HepG2 (cell line): ENCODE results near the gene COX18. TPM values are rescaled to one million over a fixed set of nuclear protein-coding genes. Genes with fewer than 3 reads are reported as not detected.

Experiments
- ATAC-seq: fragments of 200-7000 bp; cut with Tn5 transposase; 3 replicates; pipeline ENCODE4 v1.9.1; 2020; ENCODE audit warnings: mild to moderate bottlenecking, moderate library complexity
- BruUV-seq: library from RNA; stranded (reverse); fragments of 400-500 nt; replicated peaks from 2 replicates; lab custom pipeline; 2021; lab: Mats Ljungman, UMichigan
- CTCF ChIA-PET: fragments of 300-600 bp; formaldehyde crosslinking; extraction: SDS; loops from one replicate; lab custom pipeline; 2021; ENCODE audit warnings: low total read pairs, inconsistent platforms, low intra/inter-chr PET ratio; lab: Yijun Ruan, JAX
- POLR2A ChIA-PET: fragments of 350-600 bp; sonication (Branson Sonifier 250); formaldehyde crosslinking; loops from one replicate; lab custom pipeline; 2020; ENCODE audit warnings: antibody characterized with exemption, inconsistent platforms; lab: Yijun Ruan, JAX
- DNase-seq: peaks from one replicate; pipeline ENCODE4 v3.0.0-alpha.2; 2015; ENCODE audit warnings: low spot score
- FAIRE-seq: peaks from 3 replicates; lab custom pipeline; 2011; peaks lifted over from hg19 to GRCh38; lab: Jason Lieb, UNC
- H2AFZ ChIP-seq: one replicate; pipeline ENCODE4 v1.6.1; 2011; ENCODE audit warnings: low read length, inconsistent platforms
- H3K27ac ChIP-seq: fragments of 300-600 bp; 3 replicates; pipeline ENCODE4 v1.8.0; 2011; ENCODE audit warnings: mixed run types, mild to moderate bottlenecking, mixed read lengths, low read length, inconsistent platforms; ENCODE audit not compliant: insufficient read depth; ENCODE audit errors: extremely low read length
- H3K27me3 ChIP-seq, 2 experiments: fragments of 200-600 bp in 1 of 2; 2 replicates in 1 of 2; 3 replicates in 1 of 2; pipeline versions ENCODE4 v1.6.0 to v1.8.0; 2011; ENCODE audit warnings: low read length in 2 of 2, mild to moderate bottlenecking in 2 of 2, moderate library complexity in 2 of 2, inconsistent platforms in 1 of 2; ENCODE audit not compliant: insufficient read depth in 2 of 2, control insufficient read depth in 1 of 2
- H3K36me3 ChIP-seq, 2 experiments: fragments of 200-600 bp in 1 of 2; replicated peaks in 1 of 2; 2 replicates in 1 of 2; 3 replicates in 1 of 2; pipeline versions ENCODE4 v1.5.1 to v1.8.0; 2011; ENCODE audit warnings: low read length in 2 of 2, inconsistent platforms in 1 of 2; ENCODE audit not compliant: insufficient read depth in 2 of 2, control insufficient read depth in 1 of 2
- H3K4me1 ChIP-seq: 2 replicates; pipeline ENCODE4 v1.5.1; 2012; ENCODE audit warnings: low read length, inconsistent platforms; ENCODE audit not compliant: insufficient read depth
- H3K4me2 ChIP-seq: 2 replicates; pipeline ENCODE4 v1.6.0; 2011; ENCODE audit warnings: low read depth, low read length, inconsistent platforms
- H3K4me3 ChIP-seq, 3 experiments: fragments of 200-600 bp in 1 of 3; sonication (generic), shearing (Covaris generic) in 1 of 3; replicated peaks in 1 of 3; 2 replicates each; pipeline ENCODE4 v1.5.1; 2011 to 2016; ENCODE audit warnings: low read length in 3 of 3, inconsistent platforms in 2 of 3, low read depth in 2 of 3, mild to moderate bottlenecking in 2 of 3, control low read depth in 1 of 3, mixed read lengths in 1 of 3; ENCODE audit not compliant: insufficient read depth in 1 of 3
- H3K79me2 ChIP-seq: one replicate; pipeline ENCODE4 v1.6.1; 2011; ENCODE audit warnings: low read length, inconsistent platforms; ENCODE audit not compliant: insufficient read depth
- H3K9ac ChIP-seq: 2 replicates; pipeline ENCODE4 v1.6.0; 2011; ENCODE audit warnings: mild to moderate bottlenecking, low read depth, low read length, inconsistent platforms; ENCODE audit not compliant: insufficient read depth
- H3K9me3 ChIP-seq: 2 replicates; pipeline ENCODE4 v1.5.1; 2012; ENCODE audit warnings: mild to moderate bottlenecking, low read length
- H4K20me1 ChIP-seq: 2 replicates; pipeline ENCODE4 v1.6.0; 2011; ENCODE audit warnings: inconsistent platforms, mild to moderate bottlenecking, low read length, moderate library complexity; ENCODE audit not compliant: insufficient read depth
- HIVEP1 ChIP-seq: sonication (generic); formaldehyde crosslinking; IDR thresholded peaks from 2 replicates; pipeline ENCODE4 v1.4.0; 2020; ENCODE audit warnings: mild to moderate bottlenecking, missing genetic modification reagents
- NR2F2 ChIP-seq: IDR thresholded peaks from 2 replicates; pipeline ENCODE4 v1.6.1; 2012; ENCODE audit warnings: low read depth, inconsistent platforms, borderline replicate concordance
- RBM22 ChIP-seq: fragments of 200-400 bp; formaldehyde crosslinking; optimal IDR thresholded peaks from 2 replicates; pipeline ENCODE3; 2017; ENCODE audit warnings: mild to moderate bottlenecking, low read length, moderate library complexity
- ZBTB7A ChIP-seq: sonication (generic); formaldehyde crosslinking; IDR thresholded peaks from 2 replicates; pipeline ENCODE4 v1.8.0; 2022; ENCODE audit warnings: mild to moderate bottlenecking, missing genetic modification reagents
- ZNF30 ChIP-seq: sonication (generic); formaldehyde crosslinking; IDR thresholded peaks from 2 replicates; pipeline ENCODE4 v1.5.0; 2020; ENCODE audit warnings: mild to moderate bottlenecking, missing genetic modification reagents
- ZNF510 ChIP-seq: sonication (generic); formaldehyde crosslinking; IDR thresholded peaks from 2 replicates; pipeline ENCODE4 v1.4.0; 2020; ENCODE audit warnings: low read depth, mild to moderate bottlenecking, missing genetic modification reagents
- ZNF557 ChIP-seq: sonication (generic); formaldehyde crosslinking; IDR thresholded peaks from 2 replicates; pipeline ENCODE4 v1.4.0; 2020; ENCODE audit warnings: missing genetic modification reagents
- ZNF790 ChIP-seq: sonication (generic); formaldehyde crosslinking; IDR thresholded peaks from 2 replicates; pipeline ENCODE4 v1.8.0; 2022; ENCODE audit warnings: missing genetic modification reagents, mild to moderate bottlenecking, borderline replicate concordance
- WGBS: methylation state at CpG from one replicate; pipeline ENCODE4 v1.1.6; 2017; ENCODE audit warnings: low lambda C conversion rate; 5-methylcytosine and 5-hydroxymethylcytosine counted together
- in situ Hi-C: cut with HindIII; loops from 2 replicates; pipeline ENCODE4 v1.10.0; 2017; ENCODE audit warnings: low pct_unique_long_range_greater_than_20kb; ENCODE audit not compliant: extremely low pct_ligation_motif_present
- intact Hi-C: fragments of 100-400 bp; cut with micrococcal nuclease; formaldehyde crosslinking; loops from one replicate; pipeline ENCODE4 v1.10.0; 2022; ENCODE audit not compliant: unreplicated experiment
- polyA plus RNA-seq, 8 experiments: library from polyadenylated mRNA; depleted of rRNA in 3 of 8; stranded (reverse) in 7 of 8; unstranded in 1 of 8; fragments of >200 nt; fragmentation: Illumina TruSeq in 4 of 8; extraction: Trizol in 4 of 8; gene quantifications; 2 replicates each; pipeline versions ENCODE4 v1.2.1 to v1.2.3, GENCODE V29; 2011 to 2016; ENCODE audit warnings: low read depth in 4 of 8, missing spikeins in 1 of 8, mixed read lengths in 1 of 8; ENCODE audit not compliant: insufficient read depth in 1 of 8
- total RNA-seq, 5 experiments: library from RNA; depleted of rRNA; stranded (reverse); fragments of >200 nt; fragmentation: Illumina TruSeq; extraction: Trizol; gene quantifications; 2 replicates each; pipeline ENCODE4 v1.2.3, GENCODE V29; 2016; ENCODE audit warnings: low read depth in 1 of 5
- TF ChIP-seq, protein P1 (sequence below): fragments of 450-650 bp; IDR thresholded peaks from 2 replicates; pipeline ENCODE4 v1.6.1; 2017; ENCODE audit warnings: mild to moderate bottlenecking

The COX18 gene
- total and polyA plus RNA-seq, 2 of the 13 experiments (the other 11 are each of a cell fraction or from before 2014, with no cell fraction given) = 8.7 to 21.3 TPM

GRCh38 chr4:73098016-73098415, 28.5 kb upstream of the COX18 start:
- no TSS peak for BruUV-seq
- Histone ChIP-seq H3K4me3 (no peak overlapping the region), H3K36me3 (peaks cover 8 to 63% of the 10 kb centered on the region in 2 experiments), H2AFZ (no peak overlapping the region), H3K4me1 (peaks cover 18% of the 10 kb centered on the region), H3K79me2 (peaks cover 22% of the 10 kb centered on the region), H3K27ac (no peak overlapping the region), H3K9ac (no peak overlapping the region), H3K9me3 (no peaks in the 10 kb centered on the region), H3K4me2 (no peak overlapping the region), H4K20me1 (no peaks in the 10 kb centered on the region), H3K27me3 (no peaks in the 10 kb centered on the region)
- TF ChIP-seq NR2F2 (no peak), ZNF510 (CRISPR knock-in tag) (no peak), RBM22 (peak; percentile 37), ZNF790 (CRISPR knock-in tag) (no peak)
- no peak for FAIRE-seq
- ATAC-seq = no peak
- 93% methylated on average over 4 of the region's 4 CpGs for WGBS
- DNase-seq = no peak
- POLR2A ChIA-PET = no interaction called here
- CTCF ChIA-PET = no interaction called here
- in situ Hi-C loops (no loop called here), intact Hi-C loops (no loop called here)

- no peaks in the 10 kb centered on the region for H3K27me3 ChIP-seq
- no peak overlapping the region for H2AFZ ChIP-seq
- no peaks in the 10 kb centered on the region for H4K20me1 ChIP-seq
- POLR2A ChIA-PET = no interaction called here
- H3K36me3 ChIP-seq = peaks cover 13 to 54% of the 10 kb centered on the region in 2 experiments
- no peak for TF ChIP-seq ZNF557 (CRISPR knock-in tag)
- no peak for TF ChIP-seq ZNF30 (CRISPR knock-in tag)
- TF ChIP-seq, protein P1, sequence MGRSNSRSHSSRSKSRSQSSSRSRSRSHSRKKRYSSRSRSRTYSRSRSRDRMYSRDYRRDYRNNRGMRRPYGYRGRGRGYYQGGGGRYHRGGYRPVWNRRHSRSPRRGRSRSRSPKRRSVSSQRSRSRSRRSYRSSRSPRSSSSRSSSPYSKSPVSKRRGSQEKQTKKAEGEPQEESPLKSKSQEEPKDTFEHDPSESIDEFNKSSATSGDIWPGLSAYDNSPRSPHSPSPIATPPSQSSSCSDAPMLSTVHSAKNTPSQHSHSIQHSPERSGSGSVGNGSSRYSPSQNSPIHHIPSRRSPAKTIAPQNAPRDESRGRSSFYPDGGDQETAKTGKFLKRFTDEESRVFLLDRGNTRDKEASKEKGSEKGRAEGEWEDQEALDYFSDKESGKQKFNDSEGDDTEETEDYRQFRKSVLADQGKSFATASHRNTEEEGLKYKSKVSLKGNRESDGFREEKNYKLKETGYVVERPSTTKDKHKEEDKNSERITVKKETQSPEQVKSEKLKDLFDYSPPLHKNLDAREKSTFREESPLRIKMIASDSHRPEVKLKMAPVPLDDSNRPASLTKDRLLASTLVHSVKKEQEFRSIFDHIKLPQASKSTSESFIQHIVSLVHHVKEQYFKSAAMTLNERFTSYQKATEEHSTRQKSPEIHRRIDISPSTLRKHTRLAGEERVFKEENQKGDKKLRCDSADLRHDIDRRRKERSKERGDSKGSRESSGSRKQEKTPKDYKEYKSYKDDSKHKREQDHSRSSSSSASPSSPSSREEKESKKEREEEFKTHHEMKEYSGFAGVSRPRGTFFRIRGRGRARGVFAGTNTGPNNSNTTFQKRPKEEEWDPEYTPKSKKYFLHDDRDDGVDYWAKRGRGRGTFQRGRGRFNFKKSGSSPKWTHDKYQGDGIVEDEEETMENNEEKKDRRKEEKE = no peak
- no peak for TF ChIP-seq ZBTB7A (CRISPR knock-in tag)
- no peak for TF ChIP-seq HIVEP1 (CRISPR knock-in tag)
- TF ChIP-seq, all 625 proteins: peak for 0
- peaks cover 10% of the 10 kb centered on the region for H3K79me2 ChIP-seq
- H3K9ac ChIP-seq = no peak overlapping the region
- FAIRE-seq (no peak), ATAC-seq (no peak), DNase-seq (no peak)
- 100% methylated on average over 1 of the region's 1 CpG for WGBS
- intact Hi-C loops = no loop called here
- in situ Hi-C loops = no loop called here
- H3K4me2 ChIP-seq = no peak overlapping the region
- CTCF ChIA-PET = no interaction called here
- no peak overlapping the region for H3K4me3 ChIP-seq
- no peaks in the 10 kb centered on the region for H3K9me3 ChIP-seq
- BruUV-seq = no TSS peak
- peaks cover 17% of the 10 kb centered on the region for H3K4me1 ChIP-seq
- H3K27ac ChIP-seq = no peak overlapping the region
Observed at GRCh38 chr4:73092868-73093267, 23.4 kb upstream of the COX18 start.
